Hematopoietic multipotent progenitor cell treated with erythropoietin and hydrocortisone succinate and interleukin-3 and kit ligand, for 17 days (in vitro differentiated cells): Measurements from ENCODE around the gene CAVIN2.

Source experiments
- DNase-seq: peaks from one replicate; pipeline ENCODE4 v3.0.0-alpha.2; 2015; ENCODE audit warnings: low spot score

CAVIN2 gene

DNA sequence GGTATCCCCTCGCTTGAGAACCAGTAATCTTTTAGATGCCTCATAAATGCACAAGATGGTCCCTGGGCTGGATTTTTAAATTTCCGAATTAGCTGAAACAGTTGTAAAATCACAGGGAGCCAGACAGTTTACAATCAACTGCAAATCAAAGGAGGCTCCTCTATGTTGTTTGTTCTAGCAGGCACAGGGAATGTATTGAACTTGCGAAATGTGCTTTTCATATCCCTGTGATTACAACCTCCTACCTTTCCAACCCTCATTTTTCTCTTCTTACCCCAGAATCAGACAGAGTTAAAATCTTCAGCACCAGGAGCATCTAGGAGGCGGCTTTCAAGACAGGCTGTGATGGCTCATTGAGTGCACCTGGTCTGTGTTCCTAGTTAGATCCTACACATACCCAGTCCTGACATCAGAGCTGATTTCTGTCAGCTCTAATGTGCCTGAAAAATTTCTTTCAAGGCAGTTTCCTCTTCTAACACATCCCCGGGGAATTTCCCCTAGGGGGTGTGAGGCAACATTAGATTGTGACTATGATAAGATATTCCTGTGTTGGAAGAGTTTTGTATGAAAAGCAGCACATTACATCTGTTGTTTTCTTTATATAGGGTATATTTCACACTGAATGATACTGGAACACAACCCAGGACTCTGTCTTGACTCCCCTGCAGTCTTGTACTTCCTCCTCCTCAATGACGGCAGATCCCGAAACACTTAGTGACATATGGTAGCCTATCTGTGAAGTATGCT is 17.9 kb upstream of the CAVIN2 start:
- DNase-seq = no peak

DNA sequence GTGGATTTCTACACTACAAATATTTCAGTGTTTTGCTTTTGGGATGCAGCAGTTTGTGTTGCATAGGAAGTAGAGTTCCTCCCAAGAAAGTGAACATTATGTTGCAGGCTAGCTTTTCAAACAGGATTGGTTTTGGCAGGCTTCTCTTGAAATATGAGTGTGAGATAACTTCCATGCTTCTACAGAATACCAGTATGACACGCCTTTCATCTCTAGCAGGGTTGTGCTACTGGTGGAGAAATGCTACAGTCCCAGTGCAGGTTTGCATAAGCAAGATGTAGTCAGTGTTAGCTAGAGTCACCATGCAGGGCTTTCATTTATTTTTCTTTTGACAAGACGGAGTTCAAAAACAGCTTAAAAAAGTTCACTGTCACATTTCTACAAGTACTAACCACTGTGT is 17.1 kb upstream of the CAVIN2 start:
- no peak for DNase-seq

DNA sequence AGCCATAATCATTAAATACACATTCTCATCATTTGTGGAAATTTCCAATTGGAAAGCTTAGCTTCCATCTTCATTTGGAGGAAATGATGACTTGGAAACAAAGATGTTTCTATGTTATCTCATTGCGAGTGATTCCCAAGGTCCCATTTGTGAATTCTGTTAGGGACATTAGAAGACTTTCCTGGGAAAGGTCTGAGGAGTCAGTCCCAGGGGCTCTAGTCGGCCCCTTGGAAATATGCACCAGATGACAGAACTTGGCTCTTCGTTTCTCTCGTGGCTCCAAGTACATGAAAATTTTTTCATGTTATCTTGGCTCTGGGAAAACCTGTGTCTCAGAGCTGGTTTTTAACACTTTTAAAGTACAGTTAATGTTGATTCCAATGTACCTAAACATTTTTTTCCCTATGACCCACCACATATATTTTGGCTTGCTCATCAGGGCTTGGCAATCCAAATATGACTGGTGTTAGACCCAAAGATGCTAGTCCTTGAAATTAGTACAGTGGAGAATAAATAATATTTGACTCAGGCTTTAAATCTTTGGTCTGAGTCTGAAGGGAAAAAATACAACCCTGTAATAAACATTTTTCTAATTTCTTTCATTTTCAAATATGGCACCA is 15.4 kb upstream of the CAVIN2 start:
- DNase-seq = no peak

GRCh38 chr2:191860760-191861466 is 14.0 kb upstream of the CAVIN2 start:
- no peak for DNase-seq

DNA sequence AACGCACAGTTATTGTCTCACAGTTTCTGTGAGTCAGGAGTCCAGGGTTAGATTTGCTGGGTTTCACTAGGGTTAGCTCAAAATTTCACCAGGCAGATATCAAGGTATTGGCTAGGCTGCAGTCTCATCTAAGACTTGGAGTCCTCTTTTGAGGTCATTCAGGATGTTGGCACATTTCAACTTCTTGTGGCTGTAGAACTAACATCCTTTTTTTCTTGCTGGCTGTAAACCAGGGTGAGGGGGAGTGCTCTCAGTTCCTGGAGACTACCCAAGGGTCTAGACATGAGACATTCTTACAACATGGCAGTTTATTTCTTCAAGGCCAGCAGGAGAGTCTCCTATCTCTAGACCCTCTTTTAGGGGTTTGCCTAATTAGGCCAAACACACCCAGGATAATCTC is 12.8 kb upstream of the CAVIN2 start:
- no peak for DNase-seq

DNA sequence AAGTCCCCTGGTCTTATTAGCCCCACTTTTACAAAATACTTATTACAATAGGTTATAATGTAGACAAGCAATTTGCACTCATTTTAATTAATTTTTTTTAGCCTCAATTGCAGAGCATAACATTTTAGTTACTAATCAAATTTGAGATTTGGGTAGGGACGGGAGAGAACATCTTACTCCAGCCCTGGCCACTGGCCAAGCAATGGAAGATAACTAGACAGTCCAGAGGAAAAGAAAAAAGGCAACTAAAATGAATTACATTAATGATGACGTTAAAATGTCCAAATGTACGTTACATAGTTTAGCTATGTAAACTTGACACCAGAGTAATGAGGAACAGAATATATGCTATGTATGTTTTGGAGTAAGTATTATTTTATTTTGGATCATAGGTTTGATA is 11.0 kb upstream of the CAVIN2 start:
- no peak for DNase-seq

DNA sequence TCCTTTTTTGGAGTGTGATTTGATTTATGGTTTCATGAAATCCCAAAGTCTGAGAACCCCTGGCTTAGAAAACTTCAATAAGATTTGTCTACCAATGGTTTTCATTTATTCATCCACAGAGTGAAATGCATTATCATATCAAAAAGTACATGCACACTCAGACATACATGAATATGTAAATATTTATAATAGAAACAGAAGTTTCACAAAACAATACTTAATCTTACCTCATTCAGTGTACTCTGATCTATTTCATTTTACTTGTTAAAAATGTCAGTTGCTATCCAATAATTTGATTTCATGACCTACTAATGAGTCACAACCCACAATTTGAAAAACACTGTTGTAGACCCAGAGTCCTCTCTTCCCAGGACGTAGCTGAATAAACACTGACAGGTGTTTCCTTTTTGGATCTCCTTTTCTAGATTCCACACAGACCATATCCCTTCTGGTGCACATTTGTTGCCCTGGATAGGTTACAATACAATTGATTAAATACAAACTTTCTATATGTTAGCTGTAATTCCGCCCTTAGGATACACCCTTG is 10.4 kb upstream of the CAVIN2 start:
- no peak for DNase-seq

DNA sequence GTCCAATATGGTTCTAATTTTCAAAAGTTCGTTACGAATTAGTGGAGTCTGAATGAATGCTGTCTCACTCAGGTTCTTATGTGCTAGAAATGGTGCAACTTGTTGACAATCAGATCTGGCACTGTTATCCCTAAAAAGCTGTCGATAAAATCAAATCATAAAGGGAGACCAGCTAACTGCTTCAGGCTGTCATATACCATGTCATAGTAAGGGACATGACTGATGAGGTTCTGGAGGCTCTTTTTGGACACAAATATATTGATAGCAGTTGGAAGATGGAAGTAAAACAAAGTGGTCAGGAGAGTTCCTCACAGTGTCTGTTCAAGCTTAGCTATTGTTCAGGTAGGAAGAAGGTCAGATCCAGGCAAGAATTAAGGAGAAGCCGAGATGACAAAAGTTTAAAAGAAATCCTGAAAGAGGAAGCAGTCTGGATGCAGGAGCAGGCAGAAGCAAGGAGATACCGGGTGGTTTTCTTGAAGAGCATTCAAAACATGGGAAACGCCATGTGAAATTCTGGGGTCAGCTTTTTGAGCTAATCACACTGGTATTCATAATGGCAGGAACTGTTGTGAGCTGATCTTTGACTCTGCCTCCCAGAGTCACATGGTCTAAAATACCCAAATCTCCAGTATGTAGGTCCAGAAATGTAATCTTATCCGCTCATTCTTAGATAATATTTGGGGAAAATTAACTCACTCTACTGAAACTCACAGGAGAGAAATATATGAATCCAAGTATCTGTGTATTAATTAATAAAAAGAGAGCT is 9.4 kb upstream of the CAVIN2 start:
- no peak for DNase-seq

- DNase-seq = no peak
Observed at GRCh38 chr2:191855382-191855781, 8.5 kb upstream of the CAVIN2 start.

GRCh38 chr2:191854382-191855372 is 7.8 kb upstream of the CAVIN2 start:
- no peak for DNase-seq

GRCh38 chr2:191853843-191854242 is 7.0 kb upstream of the CAVIN2 start:
- no peak for DNase-seq

GRCh38 chr2:191851158-191851557 is 4.3 kb upstream of the CAVIN2 start:
- no peak for DNase-seq

DNA sequence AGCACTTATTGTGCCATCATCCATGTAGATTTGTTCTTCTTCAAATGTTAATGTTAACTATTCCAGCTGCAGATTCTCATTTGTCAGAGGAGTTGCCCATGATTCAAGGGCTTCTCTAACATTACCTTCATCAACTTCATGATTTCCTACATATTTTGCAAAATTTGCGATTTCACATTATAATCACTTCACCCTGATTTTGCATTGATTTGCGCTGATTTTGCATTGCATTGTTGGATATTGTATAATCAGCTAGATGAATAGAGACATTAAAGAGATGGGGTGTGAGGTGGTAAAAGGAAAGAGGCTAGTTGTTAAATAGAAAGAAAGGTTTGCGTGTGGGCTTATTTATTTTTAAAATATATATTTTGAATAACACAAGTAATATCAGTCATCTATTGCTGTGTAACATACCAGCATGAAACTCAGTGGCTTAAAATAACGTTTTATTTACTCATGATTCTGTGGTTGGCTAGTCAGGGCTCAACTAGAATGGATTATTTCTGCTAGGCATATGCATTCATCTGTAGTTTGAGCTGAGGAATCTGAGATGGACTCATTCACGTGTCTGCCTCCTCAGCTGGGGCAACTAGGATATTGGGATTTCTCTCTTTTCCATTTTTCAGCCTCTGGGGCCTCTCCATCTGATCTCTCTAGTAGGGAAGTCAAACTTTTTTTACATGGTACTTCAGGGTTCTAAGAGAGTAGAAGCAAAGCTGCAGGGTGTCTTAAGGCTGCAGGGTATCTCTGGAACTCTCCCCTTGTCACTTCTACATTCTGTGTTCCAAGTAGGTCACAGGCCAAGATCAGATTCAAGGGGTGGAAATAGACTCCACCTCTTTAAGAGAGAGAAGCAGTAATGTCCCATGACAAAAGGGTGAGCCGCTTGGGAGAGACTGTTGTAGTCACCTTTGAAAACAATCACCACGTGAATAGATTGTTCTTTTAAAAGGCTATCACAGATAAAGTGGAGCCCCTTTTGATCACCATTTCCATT is 2.2 kb upstream of the CAVIN2 start:
- no peak for DNase-seq

GRCh38 chr2:191847764-191848163 is 876 bp upstream of the CAVIN2 start:
- no peak for DNase-seq

DNA sequence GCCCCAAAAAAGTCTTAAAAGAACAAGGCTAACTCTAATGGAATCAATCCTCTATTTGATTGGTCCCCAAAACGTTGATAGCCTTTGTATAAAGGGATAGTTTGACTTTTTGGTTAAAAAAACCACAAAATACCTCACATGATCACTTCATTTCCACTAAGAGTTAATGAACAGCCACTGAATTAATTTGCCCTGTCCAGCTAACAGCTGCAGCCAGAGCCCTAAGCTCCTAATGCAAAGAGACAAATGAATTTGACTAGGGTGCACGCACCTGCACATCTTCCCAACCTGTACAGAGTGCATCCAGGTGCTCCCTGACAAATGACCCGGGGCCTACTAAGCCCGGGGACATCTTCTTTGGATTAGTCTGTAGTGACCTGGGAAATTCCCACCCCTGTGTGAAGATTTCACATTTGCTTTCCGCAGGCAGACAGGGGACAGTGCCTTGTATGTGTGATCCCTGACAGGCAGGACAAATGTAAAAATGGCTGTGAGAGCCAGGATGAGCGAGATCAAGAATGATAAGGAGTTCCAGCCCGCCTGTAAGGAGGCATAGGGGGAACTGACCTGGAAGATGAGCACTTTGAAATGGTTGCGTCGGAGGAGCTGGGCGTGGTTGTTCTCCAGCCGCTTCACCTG is 893 bp downstream of the CAVIN2 start:
- DNase-seq = no peak

- no peak for DNase-seq
Observed at GRCh38 chr2:191845248-191845715, 1.6 kb downstream of the CAVIN2 start.

DNA sequence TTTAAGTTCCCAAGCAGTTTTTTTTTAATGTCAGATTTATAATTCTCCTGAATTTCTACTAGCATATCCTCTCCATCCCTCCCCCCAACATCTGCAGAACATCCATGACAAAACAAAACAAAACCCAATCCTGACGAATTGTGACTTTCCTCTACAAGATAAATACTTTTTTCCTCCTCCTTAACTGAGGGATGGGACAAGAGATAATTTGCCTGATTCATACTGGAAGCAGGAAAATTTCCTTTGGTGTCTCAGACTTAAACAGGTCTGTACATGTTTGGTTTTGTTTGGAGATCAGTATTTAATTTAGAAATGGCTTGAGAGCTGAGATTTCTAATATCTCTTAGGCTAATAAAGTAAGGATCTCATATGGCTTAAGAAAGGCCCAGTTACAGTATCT is 2.2 kb downstream of the CAVIN2 start:
- DNase-seq = no peak

- no peak for DNase-seq
Observed at GRCh38 chr2:191840921-191841320, 6.0 kb downstream of the CAVIN2 start.
